NCI-H446 treated with DMSO at 0.1 percent for 48 hours (cell line): ENCODE data around the gene SUPT20HL2.
"Not testable (repeated sequence)": the region's sequence is repeated elsewhere in the genome, so short reads cannot be mapped to it uniquely, and the experiment has no call there.

Experiments
- DNase-seq: peaks from one replicate; lab custom pipeline; 2025; lab: John Stamatoyannopoulos, UW

SUPT20HL2 gene

DNA sequence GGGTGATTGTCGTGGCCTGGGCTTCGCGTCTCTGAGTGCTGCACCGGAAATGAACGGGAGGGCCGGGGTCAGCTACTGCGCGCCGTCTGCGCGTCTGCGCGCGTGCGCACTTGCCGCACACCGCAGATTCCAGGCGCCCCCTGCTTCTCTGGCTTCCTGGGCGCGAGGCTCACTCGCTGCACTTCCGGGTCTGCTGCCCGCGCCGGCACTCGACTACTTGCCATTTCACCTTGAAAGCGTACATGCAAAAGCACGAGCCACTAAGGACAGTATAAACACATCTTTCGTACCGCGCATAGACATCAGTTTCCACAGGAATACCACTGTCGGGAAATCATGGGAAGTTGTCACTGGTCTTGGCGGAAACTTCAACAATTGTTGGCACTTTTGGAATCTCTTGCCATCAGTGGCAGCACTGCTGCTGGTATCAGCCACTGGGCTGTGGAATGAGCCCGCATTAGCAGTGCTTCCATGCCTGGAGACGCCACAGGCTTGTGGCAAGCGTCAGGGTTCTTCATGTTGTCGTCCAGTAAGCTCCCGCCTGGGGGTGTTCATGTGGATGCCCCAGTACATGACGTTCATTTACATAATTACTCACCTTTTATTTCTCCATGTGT, at the start of gene SUPT20HL2:
SUPT20HL2 (minus strand) TSS at position 51 of the 617 bp plus-strand sequence. CDS start 754 bp downstream, outside the sequence.
- DNase-seq, result no peak

DNA sequence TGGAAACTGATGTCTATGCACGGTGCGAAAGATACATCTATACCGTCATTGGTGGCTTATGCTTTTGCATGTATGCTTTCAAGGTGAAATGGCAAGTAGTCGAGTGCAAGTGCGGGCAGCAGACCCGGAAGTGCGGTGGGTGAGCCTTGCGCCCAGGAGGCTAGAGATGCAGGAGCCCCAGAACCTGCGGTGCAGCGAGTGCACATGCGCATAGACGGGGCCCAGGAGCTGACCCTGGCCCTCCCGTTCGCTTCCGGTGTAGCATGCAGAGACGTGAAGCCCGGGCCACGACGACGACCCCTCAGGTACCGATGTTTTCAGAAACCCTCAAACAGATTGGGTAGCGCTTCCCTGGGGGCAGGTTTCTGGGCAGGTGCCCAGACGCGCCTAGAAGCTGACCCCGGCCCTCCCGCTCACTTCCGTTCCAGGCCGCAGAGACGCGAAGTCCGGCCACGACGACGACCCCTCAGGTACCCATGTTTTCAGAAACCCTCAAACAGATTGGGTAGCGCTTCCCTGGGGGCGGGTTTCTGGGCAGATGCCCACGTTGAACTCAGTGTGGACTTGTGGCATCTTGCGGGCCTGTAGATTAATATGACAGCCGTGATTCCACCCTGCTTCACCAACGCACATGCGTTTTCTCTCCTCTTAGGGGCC, 48.3 kb upstream of the SUPT20HL2 start:
- not testable (repeated sequence) for DNase-seq

DNA sequence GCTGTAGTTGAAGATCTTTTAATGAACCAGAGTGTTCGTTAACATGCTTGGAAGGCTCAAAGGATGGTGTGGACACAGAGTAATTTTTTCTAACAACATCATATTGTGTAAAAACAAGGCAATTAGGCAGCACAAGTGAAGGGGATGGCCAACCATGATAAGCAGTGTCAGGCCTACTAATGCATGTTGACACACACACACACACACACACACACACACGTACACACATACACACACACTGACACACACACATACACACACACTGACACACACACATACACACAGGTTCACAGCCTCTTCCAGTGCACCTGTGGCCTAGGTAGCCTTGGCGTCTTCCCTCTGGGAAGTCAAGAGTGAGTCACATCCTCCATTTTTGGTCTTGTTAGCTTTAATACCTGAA, 46.4 kb upstream of the SUPT20HL2 start, which contains the start of gene SUPT20HL1:
SUPT20HL1 (plus strand) TSS at position 368 of the 400 bp plus-strand sequence. CDS start 2,122 bp downstream, outside the sequence.
- no peak for DNase-seq

DNA sequence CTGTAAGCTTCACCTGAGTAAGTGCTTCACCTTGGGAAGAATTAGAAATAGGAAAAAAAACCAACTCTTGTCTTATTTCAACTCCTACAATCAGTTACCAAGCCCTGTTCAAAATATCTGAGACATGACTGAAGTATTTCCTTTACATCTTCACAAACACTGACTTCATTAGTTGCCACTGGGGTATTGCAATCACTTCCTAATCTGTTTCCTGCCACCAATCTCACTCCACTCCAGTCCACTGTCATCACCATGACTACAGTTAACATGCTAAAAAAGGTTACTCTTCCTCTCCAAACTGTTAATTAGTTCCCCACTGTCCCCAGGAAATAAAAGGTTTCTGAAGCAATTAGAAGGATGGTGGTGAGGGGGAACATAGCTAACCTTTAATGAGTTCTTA, 43.2 kb upstream of the SUPT20HL2 start:
- no peak for DNase-seq

DNA sequence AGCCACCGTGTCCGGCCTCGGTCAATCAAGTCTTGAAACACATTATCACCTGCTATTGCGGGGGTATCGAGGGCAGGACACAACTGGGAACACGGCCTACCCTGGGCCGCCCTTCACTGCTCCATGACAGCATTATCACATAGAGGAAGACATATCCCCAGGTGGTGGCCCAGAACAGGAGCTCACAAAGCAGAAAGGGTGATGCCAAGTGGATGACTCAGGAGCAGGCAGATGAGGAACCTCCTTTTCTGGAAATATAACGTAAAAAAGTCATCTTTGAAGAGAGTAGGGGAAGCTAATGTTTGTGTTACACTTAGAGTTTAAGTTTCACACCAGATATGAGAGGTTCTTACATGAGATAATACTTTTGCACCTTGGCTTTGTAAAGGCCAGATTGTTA, 41.2 kb upstream of the SUPT20HL2 start:
- DNase-seq, result no peak

DNA sequence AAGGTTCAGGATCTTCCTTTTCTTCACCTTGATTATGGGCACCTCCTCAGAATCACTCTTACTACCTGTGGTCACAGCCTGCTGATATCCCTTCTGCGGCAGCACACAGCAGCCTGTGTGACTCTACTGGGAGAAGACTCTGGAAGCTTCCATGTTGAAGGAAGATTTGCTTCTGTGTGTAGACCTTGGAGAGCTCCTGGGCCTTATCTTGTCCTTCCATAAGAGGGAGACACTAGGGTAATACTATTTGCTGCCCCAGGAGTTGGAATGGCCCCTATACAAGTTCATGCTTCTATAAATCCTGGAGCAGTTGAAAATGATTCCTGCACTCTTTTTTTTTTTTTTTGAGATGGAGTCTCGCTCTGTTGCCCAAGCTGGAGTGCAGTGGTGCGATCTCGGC, 36.3 kb upstream of the SUPT20HL2 start:
- no peak for DNase-seq

DNA sequence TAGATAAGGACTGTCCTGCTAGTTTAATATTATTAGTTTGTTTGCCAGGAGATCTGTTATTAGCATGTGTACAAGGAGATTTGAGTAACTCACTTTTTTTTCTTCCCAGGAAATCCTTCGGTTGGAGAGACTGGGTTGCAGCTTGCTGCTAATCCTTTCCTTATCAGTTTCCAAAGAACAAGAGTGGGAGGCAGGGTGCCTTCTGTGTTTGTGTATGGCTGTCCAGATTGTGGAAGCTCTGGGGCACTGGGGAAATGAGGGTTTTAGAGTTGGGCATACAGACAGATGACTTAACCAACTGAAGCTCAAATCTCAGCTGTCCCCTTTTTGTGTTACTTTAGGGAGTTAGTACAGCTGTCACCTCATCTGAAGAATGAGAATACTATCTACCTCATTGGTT, 34.0 kb upstream of the SUPT20HL2 start:
- no peak for DNase-seq

DNA sequence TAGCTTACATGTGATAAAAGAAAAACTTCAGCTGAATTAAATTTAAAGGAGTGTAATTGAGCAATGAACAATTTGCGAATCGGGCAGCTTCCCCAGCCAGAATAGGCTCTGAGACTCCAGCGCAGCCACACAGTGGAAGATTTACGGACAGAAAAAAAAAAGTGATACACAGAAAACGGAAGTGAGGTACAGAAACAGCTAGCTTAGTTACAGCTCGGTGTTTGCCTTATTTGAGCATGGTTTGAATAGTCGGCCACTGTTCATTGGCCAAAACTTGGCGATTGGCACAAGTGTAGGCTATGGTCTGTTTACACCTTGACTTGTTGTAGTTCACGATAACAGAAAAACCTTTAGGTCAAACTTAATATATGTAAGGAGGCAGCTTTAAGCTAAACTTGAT, 29.9 kb upstream of the SUPT20HL2 start:
- no peak for DNase-seq

DNA sequence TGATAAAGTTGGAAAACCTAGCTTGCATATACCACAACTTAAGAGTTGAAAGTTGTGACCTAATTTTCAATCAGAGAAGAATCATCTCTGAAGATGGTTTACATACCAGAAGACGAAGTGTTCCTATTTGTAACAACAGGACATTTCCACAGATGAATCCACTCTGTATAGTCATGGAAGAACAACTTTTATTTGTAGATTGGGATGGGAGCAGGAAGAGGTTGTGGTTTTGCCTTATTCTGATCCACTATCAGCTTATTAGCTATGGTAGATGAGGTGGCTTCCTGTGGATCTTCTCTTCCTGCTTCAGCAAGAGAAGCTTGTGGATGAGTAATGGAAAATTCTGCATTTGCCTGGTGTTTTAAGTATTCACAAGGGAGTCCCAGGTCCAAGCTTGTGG, 27.9 kb upstream of the SUPT20HL2 start:
- no peak for DNase-seq

DNA sequence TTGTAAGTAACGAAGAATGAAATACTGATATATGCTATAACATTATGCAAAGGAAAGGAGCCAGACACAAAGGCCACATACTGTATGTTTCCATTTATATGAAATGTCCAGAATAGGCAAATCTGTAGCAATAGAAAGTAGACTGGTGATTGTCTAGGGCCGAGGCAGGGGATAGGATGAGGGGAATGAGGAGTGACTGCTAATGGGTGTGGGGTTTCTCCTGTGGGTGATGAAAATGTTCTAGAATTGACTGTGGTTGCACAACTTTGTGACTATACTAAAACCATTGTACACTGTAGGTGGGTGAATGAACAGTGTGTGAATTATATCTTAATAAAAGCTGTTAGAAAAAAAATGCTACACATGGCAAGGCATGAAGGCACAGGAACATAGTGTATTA, 26.6 kb upstream of the SUPT20HL2 start:
- no peak for DNase-seq

DNA sequence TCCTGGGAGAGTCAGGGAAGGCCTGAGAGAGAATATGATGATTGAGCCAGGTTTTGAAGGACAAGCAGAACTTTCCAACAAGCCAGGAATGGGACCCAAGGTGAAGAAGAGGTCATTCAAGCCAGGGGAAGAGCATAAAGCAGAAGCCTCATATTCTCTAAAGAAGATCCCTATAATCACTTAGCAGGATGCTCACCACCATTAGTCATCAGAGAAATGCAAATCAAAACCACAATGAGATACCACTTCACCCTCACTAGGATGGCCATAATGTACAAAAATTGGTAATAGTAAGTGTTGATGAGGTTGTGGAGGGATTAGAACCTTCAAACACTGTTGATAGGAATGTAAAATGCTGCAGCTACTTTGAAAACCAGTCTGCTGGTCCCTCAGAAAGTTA, 26.0 kb upstream of the SUPT20HL2 start:
- DNase-seq, result no peak

DNA sequence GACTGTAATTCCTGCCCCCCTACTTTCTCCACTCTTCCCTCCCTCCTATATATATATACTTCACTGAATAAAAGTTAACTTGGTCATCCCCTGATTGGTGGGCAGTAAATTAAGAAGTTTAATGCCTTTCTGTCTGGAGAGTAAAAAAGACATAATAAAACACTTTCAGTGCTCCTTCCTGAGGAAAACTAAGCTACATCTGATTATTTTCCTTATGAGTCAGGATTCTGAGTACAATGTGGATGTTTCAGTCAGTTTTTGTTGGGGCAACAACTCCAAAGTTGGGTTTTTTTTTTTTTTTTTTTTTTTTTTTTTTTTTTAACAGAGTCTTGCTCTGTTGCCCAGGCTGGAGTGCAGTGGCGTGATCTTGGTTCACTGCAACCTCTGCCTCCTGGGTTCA, 22.0 kb upstream of the SUPT20HL2 start:
- no peak for DNase-seq

DNA sequence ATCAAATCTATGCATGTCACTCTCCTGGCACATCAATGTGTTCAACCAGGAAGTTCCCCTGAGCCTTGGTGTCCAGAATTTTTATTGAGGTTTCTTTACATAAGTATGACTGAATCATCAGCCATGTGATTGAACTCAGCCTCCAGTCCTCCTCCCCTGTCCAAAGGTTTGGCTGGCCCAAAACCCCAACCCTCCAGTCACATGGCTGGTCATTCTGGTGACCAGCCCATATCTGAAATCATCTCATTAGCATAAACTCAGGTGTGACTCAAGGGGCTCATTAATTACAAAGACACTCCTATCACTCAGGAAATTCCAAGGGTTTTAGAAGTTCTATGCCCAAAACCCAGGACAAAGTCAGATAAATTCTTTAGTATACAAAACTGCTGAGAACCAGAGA, 20.6 kb upstream of the SUPT20HL2 start:
- no peak for DNase-seq

DNA sequence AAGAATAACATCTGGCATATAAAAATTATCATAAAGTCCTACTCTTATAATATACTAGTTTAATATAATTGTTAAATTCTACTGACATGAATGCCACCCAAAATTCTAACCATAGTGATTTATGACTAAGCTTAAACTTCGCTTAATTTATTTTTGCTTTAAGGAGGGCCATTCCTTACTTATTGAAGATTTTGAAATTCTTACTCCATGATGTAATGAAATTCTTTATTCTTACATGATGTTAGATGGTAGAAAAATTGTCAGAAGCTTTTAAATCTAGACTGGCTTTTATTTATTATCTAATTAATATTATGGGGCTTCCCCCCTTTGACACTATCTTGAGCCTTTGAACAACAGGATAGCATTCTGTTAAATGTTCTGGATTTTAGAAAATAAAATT, 19.5 kb upstream of the SUPT20HL2 start:
- no peak for DNase-seq

DNA sequence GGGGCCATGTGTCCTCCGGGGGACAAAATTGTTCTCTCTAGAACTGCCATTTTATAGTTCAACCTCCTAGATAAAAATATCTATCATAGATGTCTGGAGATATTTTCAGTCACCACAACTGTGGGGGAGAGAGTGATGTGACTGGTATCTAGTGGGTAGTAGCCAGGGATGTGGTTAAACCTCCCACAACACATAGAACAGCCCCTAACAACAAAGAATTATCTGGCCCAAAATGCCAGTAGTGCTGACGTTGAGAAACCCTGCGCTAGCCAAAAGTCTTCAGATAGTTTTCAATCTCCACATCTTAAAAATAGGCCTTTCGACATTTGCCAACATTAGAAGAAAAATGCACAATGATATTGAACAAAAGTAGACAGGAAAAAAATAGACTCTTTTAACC, 19.0 kb upstream of the SUPT20HL2 start:
- no peak for DNase-seq

DNA sequence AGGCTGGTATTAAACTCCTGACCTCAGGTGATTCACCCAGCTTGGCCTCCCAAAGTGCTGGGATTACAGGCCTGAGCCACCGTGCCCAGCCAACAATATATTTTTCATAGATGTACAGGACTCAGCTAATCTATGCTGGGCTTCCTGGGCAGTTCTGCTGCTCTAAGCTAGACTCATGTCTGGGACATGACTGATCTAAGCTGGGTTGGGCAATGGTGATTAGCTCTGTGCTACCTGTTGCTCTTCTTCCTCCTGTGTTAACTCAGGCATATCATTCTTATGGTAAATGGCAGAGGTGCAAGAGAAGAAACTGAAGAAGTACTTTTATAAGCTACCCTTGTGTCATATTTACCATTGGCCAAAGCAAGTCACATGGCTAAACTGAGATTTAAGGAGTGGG, 11.4 kb upstream of the SUPT20HL2 start:
- no peak for DNase-seq

DNA sequence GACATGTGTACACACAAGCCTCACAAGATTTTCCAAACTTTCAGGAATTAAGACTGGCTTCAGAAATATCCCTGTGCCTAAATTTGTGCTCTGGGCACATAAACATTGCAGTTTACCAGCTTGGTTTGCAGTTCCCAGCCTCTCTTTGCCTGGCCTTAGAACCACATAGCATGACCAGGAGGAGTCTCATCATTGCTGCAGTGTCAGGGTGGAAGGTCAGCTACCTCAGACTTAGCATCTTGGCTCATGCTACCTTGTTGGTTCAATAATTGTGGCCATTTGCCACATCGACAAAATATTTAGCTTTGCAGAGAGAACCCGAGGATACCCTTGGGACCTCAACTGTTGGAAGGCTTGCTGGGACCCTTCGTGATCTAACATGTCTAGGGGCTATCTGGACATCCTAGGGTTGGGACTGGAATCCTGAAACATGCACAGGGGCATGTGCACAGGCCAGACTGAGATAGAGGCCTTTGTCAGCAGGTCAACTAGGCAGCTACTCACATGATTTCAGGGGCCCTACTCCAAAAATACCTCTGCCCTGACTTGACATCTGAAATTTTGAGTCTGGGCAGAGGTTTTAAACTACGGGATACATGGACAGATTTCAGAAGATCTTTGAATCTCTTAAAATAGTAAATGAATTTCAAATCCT, 8.0 kb upstream of the SUPT20HL2 start:
- DNase-seq, result no peak

DNA sequence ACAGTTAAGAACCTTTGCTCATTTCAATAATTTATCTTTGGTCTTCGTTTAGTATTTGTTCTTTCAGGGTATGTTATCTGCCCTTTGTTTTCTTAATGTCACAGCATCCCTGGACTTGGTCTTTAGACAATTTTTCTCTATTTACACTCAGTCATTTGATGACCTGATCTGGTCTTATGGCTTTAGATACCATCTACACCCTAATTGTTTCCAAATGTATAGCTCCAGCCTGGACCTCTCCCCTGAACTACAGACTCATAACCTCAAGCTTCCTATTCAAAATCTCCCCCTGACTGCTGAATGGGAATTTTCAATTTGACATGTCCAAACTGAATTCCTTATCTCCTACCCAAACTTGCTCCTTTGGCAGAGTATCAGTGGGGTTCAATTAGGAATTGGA, 3.7 kb upstream of the SUPT20HL2 start:
- no peak for DNase-seq

DNA sequence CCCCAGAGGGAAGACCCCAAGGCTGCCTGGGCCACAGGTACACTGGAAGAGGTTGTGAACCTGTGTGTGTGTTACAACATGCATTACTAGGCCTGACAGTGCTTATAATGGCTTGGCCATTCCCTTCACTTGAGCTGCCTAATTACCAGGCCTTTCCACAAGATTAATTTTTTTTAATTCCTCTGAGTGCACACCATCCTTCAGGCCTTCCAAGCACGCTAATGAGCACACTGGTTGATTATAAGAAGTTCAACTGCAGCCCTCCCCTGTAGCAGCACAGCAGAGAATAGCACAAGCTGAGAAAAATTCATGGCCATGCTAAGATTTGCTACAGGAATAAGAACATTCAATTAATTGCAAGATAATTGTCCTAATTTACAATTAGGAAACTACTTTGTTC, 2.2 kb upstream of the SUPT20HL2 start:
- DNase-seq, result no peak

DNA sequence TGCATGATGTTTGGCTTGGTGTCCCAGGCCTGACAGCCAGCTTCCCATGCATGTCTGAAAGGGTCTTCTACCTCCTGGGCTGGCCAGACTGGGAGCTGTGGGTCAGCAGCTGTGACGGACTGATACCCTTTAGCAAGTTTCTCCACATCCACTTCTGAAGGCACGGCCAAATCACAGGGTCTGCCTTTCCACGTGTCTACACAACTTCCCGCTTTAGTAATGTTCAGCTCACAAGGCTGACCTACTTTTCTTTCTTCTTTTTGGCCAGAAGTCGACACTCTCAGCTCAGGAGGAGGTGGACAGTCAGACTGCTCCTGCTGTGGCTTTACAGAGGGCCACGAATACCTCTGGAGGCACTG, 1.6 kb downstream of the SUPT20HL2 start:
- not testable (repeated sequence) for DNase-seq

DNA sequence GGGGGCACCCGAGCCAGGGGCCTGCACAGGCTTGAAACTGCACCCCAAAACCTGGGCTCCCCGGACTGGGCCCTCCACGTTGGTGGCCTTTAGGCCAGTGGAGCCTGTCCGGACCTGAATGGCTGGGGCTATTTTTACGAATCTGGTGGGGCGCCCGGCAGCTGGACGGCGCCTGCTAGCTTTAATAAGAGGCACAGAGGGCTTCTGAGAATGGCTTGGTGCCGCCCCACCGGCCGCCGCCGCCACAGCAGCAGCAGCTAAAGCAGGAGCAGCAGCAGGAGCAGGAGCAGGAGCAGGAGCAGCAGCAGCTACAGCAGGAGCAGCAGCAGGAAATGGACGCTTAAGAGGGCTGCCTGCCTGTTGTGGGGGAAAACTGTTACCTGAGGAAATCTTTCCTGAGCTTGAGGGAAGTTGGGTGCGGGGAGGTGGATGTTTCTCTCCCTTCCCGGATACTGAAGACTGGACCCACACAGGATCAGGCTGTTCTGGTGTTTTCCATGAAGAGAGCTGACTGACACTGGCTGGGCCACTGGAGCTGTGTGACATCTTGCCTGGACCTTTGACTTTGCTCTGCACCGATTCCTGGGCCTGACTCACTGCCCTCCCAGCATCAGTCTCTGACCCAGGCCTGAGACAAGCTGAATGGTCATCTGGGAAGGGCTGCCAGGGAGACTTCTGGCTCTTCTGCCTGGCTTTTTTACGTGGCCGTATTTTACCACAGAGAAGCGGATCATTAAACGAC, 2.2 kb downstream of the SUPT20HL2 start:
- DNase-seq, result not testable (repeated sequence)

DNA sequence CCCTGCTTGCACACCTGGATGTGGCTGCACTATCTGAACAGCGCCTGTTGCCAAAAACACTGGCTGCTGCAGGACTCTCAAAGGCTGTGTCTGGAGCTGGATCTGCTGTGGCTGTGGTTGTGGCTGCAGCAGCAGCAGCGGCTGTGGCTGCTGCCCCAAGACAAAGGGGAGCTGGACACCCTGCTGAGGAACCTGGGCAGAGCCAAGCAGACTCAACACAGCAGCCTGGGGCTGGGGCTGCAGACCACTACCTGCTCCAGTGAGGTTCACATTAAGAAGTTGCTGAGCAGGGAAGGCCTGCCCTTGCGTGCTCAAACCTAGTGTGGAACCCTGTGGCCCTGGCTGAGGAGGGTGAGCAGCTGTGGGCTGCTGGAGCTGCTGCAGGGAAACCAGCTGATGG, 3.0 kb downstream of the SUPT20HL2 start:
- not testable (repeated sequence) for DNase-seq
